Activated CD4-positive, CD25-positive, alpha-beta regulatory T cell (primary cell): ENCODE data around the gene CNOT6.
"Not testable (repeated sequence)": the region's sequence is repeated elsewhere in the genome, so short reads cannot be mapped to it uniquely, and the experiment has no call there.

Experiments
- DNase-seq, 4 experiments: peaks; one replicate each; lab custom pipeline; 2025; lab: John Stamatoyannopoulos, UW

Gene CNOT6

DNA sequence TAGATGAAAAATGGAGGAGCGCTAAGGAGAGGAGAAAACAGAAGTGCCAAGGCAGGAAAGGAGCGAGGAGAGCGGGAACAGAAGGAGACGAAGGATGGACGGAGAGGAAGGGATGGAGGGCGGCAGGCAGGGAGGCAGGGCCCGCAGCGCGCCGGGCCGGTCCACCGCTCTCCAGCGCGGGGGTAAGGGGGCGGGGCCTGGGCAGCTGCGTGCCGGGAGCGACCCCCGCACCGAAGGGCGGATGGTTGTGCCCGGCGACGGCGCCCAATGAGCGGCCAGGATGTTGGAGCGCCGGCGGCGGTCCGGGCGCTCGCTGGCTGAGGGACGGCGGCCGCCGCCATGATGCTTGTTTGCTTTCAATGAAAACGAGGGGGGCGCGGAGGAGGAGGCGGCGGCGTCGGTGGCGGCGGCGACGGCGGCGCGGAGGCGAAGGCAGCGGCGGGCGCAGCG is at the start of gene CNOT6:
Gene CNOT6 (plus strand): TSS at position 320 of the 450 bp plus-strand sequence. CDS start 34,898 bp downstream, outside the sequence.
- DNase-seq = peak; percentile 83 to 94 (median 89)

DNA sequence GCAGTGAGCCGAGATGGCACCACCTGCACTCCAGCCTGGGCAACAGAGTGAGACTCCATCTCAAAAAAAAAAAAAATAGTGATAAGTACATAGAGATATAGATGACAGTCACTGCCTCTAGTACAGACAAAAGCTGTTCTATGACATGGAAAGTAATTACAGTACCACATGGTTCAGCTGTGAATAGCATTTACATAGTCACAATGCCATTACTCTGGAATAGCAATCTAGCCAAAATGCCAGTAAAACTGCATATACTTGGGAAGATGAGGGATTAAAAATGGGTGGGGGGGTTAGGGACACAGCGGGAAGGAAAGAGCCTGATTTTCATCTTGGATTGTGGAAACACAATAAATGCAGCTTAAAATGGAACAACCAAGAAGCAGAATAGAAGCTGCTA is 39.4 kb upstream of the CNOT6 start:
- DNase-seq = no peak

- DNase-seq = no peak
These were observed 38.3 kb upstream of the CNOT6 start for GRCh38 chr5:180455872-180456271.

DNA sequence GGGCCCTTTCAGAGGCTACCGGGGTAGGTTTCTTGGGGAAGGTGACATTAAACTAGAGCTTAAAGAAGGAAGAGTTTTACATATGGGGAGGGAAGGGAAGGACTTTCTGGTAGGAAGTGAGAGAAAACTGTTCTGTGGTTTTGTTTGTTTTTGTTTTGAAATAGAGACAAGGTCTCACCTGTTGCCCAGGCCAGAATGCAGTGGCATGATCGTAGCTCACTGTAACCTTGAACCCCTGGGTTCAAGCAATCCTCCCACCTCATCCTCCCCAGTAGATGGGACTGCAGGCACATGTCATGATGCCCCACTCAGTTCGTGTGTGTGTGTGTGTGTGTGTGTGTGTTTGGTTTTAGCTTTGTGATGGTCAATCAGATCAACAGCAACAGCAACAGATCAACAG is 37.4 kb upstream of the CNOT6 start:
- no peak for DNase-seq

DNA sequence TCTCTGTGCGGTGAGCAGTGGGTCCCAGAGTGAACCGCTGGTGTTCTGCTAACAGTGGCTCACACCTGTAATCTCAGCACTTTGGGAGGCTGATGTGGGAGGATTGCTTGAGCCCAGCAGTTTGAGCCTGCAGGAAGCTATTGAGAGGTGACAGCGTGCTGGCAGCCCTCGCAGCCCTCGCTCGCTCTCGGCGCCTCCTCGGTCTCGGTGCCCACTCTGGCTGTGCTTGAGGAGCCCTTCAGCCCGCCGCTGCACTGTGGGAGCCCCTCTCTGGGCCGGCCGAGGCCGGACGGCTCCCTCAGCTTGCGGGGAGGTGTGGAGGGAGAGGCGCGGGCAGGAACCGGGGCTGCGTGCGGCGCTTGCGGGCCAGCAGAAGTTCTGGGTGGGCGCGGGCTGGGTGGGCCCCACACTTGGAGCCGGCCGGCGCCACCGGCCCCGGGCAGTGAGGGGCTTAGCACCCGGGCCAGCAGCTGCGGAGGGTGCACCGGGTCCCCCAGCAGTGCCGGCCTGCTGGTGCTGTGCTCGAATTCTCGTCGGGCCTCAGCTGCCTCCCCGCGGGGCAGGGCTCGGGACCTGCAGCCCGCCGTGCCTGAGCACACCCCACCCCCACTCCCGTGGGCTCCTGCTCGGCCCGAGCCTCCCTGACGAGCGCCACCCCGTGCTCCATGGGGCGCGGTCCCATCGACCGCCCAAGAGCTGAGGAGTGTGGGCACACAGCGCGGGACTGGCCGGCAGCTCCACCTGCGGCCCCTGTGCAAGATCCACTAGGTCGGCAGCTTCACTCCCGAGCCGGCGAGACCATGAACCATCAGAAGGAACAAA is 35.1 kb upstream of the CNOT6 start:
- DNase-seq = not testable (repeated sequence)

DNA sequence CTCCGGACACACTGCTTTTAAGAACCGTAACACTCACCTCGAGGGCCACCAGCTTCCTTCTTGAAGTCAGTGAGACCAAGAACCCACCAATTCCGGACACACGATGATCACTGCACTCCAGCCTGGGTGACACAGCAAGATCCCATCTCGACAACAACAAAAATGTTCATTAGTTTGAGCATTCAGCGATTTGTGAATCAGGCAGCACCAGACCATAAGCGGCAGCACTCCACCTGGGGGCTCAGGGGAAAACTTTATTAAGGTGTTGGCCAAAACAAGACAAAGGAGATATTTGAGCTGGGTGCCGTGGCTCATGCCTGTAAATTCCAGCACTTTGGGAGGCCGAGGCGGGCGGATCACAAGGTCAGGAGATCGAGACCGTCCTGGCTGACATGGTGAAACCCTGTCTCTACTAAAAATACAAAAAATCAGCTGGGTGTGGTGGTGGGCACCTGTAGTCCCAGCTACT is 34.5 kb upstream of the CNOT6 start:
- not testable (repeated sequence) for DNase-seq

DNA sequence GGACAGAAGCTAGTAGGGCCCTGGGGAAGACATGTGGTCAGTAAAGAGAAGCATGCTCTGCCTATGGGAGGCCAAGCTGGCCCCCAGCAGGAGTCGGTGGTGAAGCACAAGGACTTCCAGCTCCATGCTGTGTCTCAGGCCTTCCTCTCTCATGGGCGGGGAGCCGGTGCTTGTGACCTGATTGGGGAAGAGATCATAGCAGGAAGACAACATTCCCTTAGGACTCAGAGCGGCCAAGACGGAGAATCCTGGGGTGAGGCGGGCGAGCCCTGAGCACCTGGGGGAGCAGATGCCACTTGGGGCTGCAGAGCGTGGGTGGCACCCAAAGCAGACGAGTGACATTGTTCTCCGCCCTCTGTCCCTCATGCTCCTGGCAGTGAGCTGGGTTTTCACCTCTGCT is 33.3 kb upstream of the CNOT6 start:
- DNase-seq = no peak

GRCh38 chr5:180461303-180461702 is 32.9 kb upstream of the CNOT6 start:
- DNase-seq = no peak

DNA sequence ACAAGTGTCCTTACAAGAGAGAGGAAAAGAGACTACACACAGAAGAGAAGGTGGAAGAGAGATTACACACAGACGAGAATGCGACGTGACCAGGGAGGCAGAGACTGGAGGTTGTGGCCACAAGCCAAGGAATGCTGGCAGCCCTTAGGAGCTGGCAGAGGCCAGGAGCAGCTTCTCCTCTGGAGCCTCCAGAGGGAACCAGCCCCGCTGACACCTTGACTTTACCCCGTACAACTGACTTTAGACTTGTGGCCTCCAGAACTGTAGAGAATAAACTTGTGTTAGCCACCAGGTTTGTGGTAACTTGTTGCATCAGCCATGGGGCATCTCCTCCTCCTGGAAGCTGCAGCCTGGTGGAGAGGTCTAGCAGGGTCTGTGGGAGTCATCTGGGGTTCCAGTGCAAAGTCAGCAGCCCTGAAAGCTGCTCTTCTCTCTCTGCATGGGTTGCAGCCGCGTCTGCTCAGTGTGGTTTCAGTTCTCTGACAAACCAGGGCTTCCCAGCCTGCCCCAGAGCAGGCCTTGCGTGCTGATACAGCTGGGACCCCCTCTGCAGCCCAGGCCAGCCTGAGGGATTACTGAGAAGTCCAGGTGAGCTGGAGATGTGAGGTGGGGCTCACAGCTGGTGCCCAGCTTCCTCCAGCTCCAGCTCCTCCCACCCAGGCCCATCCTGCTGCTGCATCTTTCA is 30.8 kb upstream of the CNOT6 start:
- no peak for DNase-seq

DNA sequence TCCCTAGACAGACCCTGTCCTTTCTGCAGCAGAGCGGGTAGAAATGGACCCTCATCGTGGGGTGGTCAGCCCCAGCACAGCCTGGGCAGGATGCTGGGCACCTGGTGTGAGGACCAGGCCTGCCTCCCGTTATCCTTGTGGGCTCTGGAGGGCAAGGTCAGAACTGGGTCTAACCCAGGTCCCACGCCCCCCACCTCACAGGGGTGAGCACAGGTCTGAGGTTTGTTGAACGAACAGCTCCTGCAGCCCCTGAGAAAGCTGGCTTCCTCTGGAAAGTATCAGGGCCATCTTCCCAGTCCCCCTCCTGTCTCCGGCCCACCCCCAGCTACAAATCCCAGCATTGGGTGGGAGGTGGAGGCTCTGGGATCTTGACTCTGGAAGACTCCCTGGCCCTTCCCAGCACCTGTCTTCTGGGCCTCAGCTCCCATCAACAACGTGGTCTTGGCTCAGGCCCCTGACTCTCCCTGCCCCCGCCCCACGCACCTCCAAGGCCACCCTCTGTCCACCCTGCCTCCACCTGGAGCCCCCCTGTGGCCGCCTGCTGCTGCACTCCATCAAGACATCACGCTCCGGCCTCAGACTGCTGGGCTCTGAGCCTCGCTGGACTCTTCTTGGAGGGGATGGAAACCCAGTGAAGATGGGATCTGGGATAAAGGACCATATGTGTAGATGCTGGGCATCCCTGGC is 30.1 kb upstream of the CNOT6 start:
- no peak for DNase-seq

GRCh38 chr5:180464603-180464970 is 29.6 kb upstream of the CNOT6 start:
- DNase-seq = no peak

GRCh38 chr5:180465052-180465451 is 29.1 kb upstream of the CNOT6 start:
- DNase-seq = not testable (repeated sequence)

DNA sequence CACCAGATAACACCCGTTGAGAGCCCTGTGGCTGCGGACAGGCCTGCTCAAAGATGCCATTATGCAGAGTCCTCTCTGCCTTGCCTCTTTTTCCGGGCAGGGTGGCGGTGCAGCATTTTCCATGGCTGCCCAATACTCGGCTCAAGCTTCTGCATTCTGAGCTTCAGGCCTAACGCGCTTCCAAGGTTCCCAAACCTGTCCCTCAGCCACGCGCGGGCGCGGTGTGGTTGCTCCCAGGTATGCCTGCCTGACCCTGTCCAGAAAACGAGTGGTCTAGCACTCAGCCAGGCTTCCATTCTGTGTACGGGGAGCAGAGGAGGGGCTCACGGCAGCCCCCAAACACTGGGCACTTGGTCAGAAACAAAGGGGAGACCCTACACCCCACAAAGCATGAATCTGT is 27.9 kb upstream of the CNOT6 start:
- no peak for DNase-seq

DNA sequence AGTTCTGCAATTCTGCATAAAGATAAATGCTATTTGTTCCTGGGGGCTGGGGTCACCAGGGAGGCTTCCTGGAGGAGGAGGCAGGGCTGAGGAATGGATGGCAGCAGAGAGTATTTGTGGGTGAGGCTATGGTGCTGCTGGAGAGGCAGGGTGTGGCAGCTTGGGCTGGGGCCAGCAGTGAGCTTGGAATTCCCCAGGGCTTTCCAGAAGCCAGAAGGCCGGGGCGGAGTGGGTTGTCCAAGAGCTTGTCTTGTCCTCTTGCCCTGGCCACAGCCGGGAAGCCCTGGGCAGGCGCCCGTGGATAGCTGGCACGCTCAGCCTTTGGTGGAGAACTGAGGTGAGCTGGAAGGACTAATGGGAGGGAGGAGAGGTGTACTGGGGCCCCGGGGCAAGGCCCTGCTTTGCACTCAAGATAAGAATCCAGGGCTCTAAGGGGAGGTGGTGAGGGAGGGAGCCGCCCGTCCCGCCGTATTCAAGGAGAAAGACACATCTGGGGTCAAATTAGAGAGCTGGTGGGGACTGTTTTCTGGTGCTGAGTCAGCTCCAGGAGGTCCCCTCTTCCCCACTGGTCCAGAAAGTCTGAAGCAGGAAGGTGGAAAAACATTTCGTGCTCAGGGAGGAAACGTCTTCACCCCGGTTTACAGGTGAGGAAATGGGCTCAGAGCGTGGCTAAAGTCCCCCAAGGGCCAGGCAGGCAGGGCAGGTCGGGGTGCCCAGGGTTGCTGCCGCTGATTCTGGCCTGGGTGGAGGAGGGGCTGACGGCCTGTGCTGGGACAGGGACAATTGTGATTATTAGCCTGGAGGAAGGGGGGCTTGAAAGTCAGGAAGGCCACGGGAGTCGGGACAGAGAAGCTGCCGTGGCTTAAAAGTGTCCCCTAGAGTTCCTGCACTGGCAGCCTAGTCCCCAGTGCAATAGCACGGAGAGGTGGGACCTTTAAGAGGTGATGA is 26.9 kb upstream of the CNOT6 start:
- no peak for DNase-seq

GRCh38 chr5:180467989-180468731 is 26.0 kb upstream of the CNOT6 start:
- DNase-seq = no peak

GRCh38 chr5:180468732-180469585 is 25.2 kb upstream of the CNOT6 start:
- no peak for DNase-seq

- DNase-seq = no peak
These were observed 24.7 kb upstream of the CNOT6 start for GRCh38 chr5:180469586-180469865.

- no peak for DNase-seq
These were observed 24.3 kb upstream of the CNOT6 start for GRCh38 chr5:180469866-180470265.

DNA sequence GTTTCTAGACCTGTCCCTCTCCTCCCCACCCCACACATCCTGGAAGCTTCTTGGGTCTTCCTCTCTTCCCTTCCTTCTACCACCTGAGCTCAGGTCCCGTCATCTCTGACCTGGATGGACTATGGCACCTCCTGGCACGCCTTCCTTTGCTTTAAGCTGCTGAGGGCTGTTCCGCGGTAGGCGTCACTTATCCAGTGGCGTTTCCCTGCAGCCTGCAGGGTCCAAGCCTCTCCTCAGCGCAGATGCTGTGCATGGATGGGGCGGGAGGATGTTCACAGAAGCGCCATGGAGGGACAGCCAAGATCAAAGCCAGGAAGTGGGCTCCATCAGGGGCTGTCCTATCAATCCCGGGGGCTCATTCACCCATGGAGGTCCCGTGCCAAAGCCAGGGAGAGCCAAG is 23.8 kb upstream of the CNOT6 start:
- DNase-seq = no peak

- peak in 2 of 4 experiments; percentile 17 to 26 for DNase-seq
These were observed 23.1 kb upstream of the CNOT6 start for GRCh38 chr5:180470966-180471582.
